Activated naive CD8-positive, alpha-beta T cell treated with anti-CD3 and anti-CD28 coated beads, Interleukin-2, amount 50 U/mL, for 24 hours (primary cell): Measurements from ENCODE around the gene MEIS2.

Experiments used
- ATAC-seq: fragments of 150-1000 bp; cut with Tn5 transposase; one replicate; pipeline ENCODE4 v1.10.0; 2021
- DNase-seq: peaks from one replicate; pipeline ENCODE4 v3.0.0; 2021
- H3K27ac Mint-ChIP-seq: one replicate; pipeline ENCODE4 v1.8.0; 2021; ENCODE audit warnings: mild to moderate bottlenecking, mixed read lengths
- H3K27me3 Mint-ChIP-seq: one replicate; pipeline ENCODE4 v1.8.0; 2021; ENCODE audit warnings: mixed read lengths
- H3K36me3 Mint-ChIP-seq: one replicate; pipeline ENCODE4 v1.8.0; 2021; ENCODE audit warnings: low read depth, mixed read lengths
- H3K4me1 Mint-ChIP-seq: one replicate; pipeline ENCODE4 v1.8.0; 2021; ENCODE audit warnings: mixed read lengths
- H3K4me3 Mint-ChIP-seq: one replicate; pipeline ENCODE4 v1.8.0; 2021; ENCODE audit warnings: mild to moderate bottlenecking, moderate library complexity, mixed read lengths
- H3K9me3 Mint-ChIP-seq: one replicate; pipeline ENCODE4 v1.8.0; 2021; ENCODE audit warnings: mixed read lengths

MEIS2 gene

DNA sequence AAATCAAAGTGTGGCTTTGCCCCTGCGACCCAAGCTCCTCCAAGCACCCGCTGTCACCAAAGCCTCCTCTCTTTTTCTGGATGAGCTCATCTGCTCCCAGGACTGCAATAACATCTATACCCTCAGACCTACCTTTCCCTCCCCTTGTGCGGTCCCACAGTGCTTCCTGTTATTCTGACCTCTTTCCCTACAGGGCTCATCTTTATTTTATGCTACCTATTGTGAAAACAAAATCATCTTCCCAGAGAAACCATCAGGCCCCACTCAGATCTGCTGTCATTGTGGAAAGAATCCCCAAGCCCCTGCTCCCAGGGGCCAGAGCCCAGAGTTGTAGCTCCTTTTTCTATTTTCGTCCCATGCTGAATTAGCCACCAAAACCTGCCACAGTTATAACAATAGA is 162.2 kb downstream of the MEIS2 start:
- Mint-ChIP-seq H3K9me3 (no peaks in the 10 kb centered on the region), H3K36me3 (no peaks in the 10 kb centered on the region), H3K4me1 (no peaks in the 10 kb centered on the region), H3K4me3 (no peak overlapping the region), H3K27ac (no peak overlapping the region), H3K27me3 (peaks cover 7% of the 10 kb centered on the region)
- DNase-seq, result no peak
- ATAC-seq, result no peak

DNA sequence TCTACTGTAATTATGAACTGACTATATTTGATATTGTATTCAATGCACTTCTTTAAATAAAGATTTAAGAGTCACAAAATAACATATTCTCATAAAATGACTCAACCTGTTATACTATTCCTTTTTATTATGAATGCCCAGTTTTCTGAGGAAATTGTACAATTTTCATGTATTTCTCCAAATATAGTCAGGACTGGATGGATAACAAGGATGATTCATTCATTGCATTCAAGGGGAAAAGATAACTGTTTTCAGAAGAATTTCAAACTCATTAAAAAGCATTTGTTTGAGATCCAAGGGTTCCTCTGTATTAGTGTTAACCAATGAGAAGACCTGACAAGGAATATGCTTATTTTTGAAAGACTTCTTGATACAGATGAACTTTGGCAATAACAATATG is 163.7 kb downstream of the MEIS2 start:
- Mint-ChIP-seq H3K27me3 (peaks cover 7% of the 10 kb centered on the region), H3K4me3 (no peak overlapping the region), H3K27ac (no peak overlapping the region), H3K36me3 (no peaks in the 10 kb centered on the region), H3K9me3 (no peaks in the 10 kb centered on the region), H3K4me1 (no peaks in the 10 kb centered on the region)
- no peak for ATAC-seq
- DNase-seq, result no peak

DNA sequence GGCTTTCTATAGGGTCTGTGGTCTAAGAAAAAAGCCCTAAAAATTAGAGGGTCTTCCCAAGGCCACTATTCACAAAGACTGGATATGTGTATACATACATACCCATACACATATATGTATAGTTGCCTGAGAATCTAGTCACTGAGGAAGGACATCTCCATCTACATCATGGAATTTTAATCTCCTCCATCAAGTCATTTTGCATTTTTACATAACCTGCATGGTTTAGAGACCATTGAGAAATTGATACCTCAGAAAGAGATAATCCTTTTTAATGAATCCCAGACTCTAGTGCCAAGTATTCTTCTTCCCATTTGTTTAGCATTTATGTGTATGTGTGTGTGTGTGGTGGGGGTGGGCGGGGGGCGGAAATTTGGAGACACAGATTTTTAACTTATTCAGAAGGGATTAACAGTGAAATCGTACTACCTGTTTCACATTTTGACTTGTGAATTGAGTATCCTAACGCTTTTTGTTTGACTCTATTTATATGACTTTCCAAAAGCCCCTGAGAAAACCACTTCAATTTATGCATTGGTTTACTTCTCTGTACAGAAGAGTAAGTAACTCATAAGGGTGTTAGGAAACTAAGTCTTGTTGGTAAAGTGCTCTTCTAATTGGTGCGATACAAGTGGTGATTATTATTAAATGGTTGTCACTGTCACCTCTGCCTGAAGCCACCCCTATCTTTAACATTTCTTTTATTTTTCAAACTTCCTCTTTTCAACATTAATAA is 166.9 kb downstream of the MEIS2 start:
- H3K36me3 Mint-ChIP-seq, result no peaks in the 10 kb centered on the region
- H3K27ac Mint-ChIP-seq, result no peak overlapping the region
- no peak overlapping the region for H3K4me3 Mint-ChIP-seq
- DNase-seq (no peak), ATAC-seq (no peak)
- H3K27me3 Mint-ChIP-seq, result no peaks in the 10 kb centered on the region
- no peaks in the 10 kb centered on the region for H3K4me1 Mint-ChIP-seq
- H3K9me3 Mint-ChIP-seq, result peaks cover 7% of the 10 kb centered on the region

DNA sequence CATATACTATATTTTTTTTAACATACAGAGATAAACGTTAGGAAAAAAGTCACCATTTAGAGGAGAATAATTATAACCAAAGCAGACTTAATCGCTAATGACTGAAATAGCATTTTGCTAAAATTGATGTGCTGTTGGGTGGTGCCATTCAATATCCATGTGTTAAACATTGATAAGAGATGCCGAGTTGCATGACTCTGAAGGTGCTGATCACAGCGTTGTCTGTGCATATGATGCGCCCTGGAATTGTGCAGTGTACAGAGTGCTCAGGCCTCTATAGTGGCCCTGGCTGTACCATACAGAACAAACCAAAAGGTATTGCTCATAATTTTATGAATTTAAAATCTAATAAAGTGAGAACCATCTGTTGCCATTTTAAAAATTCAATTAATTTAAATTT is 168.3 kb downstream of the MEIS2 start:
- no peaks in the 10 kb centered on the region for H3K36me3 Mint-ChIP-seq
- peaks cover 10% of the 10 kb centered on the region for H3K9me3 Mint-ChIP-seq
- H3K4me3 Mint-ChIP-seq, result no peak overlapping the region
- H3K4me1 Mint-ChIP-seq, result no peaks in the 10 kb centered on the region
- H3K27ac Mint-ChIP-seq, result no peak overlapping the region
- ATAC-seq (no peak), DNase-seq (no peak)
- H3K27me3 Mint-ChIP-seq, result peaks cover 2% of the 10 kb centered on the region

DNA sequence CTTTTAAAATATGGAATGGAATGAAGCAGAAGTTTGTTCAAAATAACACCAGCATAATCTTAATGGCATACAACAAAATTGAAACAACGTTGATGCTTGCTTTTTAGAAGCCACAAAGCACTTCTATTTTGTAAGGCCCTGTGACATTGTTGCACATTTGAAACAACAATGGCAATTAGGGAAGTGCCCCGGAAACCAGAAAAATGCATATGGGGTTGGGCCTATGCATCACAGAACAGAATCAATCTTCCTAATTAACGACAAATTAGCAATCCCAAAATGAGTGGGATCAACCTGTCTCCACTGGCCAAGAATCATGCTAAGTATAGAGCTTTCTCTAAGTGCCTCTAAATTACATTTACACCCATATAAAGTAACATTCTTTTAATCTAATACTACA is 168.9 kb downstream of the MEIS2 start:
- no peak overlapping the region for H3K27ac Mint-ChIP-seq
- H3K4me3 Mint-ChIP-seq, result no peak overlapping the region
- no peak for ATAC-seq
- no peaks in the 10 kb centered on the region for H3K36me3 Mint-ChIP-seq
- H3K27me3 Mint-ChIP-seq, result peaks cover 4% of the 10 kb centered on the region
- DNase-seq, result no peak
- peaks cover 10% of the 10 kb centered on the region for H3K9me3 Mint-ChIP-seq
- no peaks in the 10 kb centered on the region for H3K4me1 Mint-ChIP-seq

DNA sequence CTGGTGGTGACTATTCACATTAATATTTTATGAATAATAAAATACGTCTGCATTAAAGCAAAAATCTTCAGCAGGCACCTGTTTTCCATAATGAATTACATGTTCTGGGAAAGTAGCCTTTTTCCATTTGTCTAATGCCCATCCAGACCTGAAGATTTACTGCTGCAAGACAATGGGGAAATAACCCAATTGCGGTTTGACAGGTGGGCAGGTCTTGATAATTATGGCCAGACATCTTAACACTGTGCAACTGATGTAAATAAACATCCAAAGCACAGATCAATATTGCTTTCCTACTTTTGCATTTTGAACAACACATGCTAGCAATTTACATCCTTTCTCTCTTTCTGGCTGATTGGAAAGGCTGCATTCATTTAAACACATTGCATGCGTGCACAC is 173.9 kb downstream of the MEIS2 start:
- Mint-ChIP-seq H3K9me3 (peaks cover 10% of the 10 kb centered on the region), H3K36me3 (no peaks in the 10 kb centered on the region), H3K27ac (no peak overlapping the region), H3K4me1 (no peaks in the 10 kb centered on the region), H3K27me3 (peaks cover 4% of the 10 kb centered on the region), H3K4me3 (no peak overlapping the region)
- no peak for DNase-seq
- no peak for ATAC-seq

DNA sequence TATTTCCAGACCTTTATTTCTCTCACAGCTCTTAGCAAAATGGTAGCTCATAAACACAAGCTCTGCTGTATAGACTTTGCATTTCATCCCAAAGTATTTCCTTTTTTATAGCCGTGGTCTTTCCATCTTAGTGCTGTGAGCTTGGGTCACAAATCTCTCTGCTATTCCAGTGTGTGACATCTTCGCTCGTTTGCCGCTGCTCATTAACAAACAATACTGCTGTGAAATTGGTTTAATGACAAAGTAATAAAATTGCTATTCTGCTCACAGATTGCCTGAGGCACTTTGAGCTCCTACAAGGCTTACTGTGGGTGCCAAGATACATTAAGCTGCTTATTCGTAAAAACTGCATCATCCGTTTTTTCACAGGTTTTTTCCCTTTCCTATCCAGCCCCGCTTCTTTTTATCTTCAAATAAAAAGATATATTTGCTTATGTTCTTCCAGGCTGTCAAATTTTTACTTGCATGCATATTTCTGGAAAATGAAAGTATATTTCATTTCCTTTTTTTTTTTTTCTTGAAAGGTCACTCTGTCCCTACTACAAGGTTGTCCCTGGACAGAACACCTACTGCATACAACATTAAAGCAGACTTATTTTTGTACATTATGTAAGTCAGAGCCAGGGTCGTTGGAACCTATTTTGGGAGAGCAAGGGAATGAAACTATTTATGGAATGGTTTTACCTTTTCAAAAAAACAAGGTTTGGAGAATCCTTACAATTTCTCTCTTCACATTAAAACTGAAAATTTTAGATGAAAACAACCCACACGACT is 174.5 kb downstream of the MEIS2 start:
- no peaks in the 10 kb centered on the region for H3K36me3 Mint-ChIP-seq
- H3K27me3 Mint-ChIP-seq, result peaks cover 4% of the 10 kb centered on the region
- H3K27ac Mint-ChIP-seq, result no peak overlapping the region
- DNase-seq (no peak), ATAC-seq (no peak)
- no peak overlapping the region for H3K4me3 Mint-ChIP-seq
- peaks cover 10% of the 10 kb centered on the region for H3K9me3 Mint-ChIP-seq
- H3K4me1 Mint-ChIP-seq, result no peaks in the 10 kb centered on the region

DNA sequence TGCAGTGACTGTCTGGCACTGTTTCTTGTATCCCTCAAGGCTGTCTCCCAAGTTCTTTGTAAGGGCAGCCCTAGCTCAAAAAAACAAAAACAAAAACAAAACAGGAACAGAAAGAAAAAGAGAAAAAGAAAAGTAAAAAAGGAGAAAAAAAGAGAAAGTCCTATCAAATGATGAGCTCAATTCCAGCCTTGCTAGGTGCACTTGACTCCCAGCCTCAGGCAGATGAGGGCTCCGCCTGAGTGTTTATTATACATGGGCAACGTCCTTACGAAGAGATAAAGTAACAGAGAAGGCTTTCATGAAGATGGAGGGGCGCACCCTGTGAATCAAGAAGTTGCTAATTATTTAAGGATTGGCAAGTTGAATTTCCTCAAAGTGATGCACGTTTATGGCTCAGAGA is 175.3 kb downstream of the MEIS2 start:
- Mint-ChIP-seq H3K4me1 (no peaks in the 10 kb centered on the region), H3K27ac (no peak overlapping the region), H3K4me3 (no peak overlapping the region), H3K36me3 (no peaks in the 10 kb centered on the region), H3K9me3 (peaks cover 10% of the 10 kb centered on the region), H3K27me3 (peaks cover 4% of the 10 kb centered on the region)
- DNase-seq, result no peak
- no peak for ATAC-seq

DNA sequence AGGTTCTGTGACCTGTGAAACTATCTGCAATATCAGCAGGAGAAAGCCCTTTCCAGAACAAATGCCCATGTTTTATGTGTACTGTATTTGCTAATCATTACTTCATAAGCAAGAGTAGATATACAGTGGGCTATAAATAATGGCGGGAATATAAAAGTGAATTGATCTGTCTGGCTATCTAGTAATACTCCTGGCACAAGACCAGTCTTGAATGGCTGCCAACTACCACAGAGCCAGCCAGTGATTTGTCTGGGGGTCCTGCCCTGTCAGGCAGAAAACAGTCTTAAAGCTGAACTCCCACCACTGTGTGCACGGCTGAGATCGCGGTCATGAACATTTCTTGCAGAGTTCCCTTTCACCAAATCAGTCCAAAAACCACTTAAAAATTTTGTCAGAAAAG is 176.3 kb downstream of the MEIS2 start:
- DNase-seq, result no peak
- Mint-ChIP-seq H3K27me3 (peaks cover 4% of the 10 kb centered on the region), H3K27ac (no peak overlapping the region), H3K9me3 (peaks cover 7% of the 10 kb centered on the region), H3K4me1 (no peaks in the 10 kb centered on the region), H3K36me3 (no peaks in the 10 kb centered on the region), H3K4me3 (no peak overlapping the region)
- ATAC-seq, result no peak

DNA sequence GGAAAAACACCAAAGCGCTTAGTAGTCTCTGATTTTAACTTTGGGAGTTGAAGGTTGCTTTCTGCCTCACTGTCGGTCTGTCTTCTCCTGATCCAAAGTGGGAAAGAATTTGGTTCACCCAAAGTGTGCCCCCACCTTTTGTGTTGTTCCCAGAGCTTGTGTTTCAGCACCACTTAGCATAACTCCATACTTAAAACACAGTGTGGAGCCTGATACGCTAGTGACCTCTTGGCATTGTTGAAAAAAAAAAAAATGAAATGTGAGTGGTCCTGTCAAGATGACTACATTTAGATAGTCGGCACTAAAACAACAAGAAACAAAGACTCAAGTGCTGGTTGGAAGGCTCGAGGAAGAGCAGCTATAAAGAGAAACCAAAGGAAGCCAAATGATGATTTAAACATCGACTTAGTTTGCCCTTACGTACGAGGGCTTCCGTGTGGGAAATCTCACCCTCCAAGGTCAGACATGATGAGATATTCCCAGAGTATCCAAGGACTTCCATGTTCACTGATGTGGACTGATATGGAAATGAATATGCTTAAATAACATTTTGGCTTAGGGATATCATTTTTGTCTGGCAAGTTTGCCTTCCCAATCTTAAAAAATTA is 178.8 kb downstream of the MEIS2 start:
- Mint-ChIP-seq H3K4me1 (no peaks in the 10 kb centered on the region), H3K36me3 (no peaks in the 10 kb centered on the region), H3K9me3 (no peaks in the 10 kb centered on the region), H3K27ac (no peak overlapping the region), H3K27me3 (no peaks in the 10 kb centered on the region), H3K4me3 (no peak overlapping the region)
- DNase-seq, result no peak
- ATAC-seq, result no peak

DNA sequence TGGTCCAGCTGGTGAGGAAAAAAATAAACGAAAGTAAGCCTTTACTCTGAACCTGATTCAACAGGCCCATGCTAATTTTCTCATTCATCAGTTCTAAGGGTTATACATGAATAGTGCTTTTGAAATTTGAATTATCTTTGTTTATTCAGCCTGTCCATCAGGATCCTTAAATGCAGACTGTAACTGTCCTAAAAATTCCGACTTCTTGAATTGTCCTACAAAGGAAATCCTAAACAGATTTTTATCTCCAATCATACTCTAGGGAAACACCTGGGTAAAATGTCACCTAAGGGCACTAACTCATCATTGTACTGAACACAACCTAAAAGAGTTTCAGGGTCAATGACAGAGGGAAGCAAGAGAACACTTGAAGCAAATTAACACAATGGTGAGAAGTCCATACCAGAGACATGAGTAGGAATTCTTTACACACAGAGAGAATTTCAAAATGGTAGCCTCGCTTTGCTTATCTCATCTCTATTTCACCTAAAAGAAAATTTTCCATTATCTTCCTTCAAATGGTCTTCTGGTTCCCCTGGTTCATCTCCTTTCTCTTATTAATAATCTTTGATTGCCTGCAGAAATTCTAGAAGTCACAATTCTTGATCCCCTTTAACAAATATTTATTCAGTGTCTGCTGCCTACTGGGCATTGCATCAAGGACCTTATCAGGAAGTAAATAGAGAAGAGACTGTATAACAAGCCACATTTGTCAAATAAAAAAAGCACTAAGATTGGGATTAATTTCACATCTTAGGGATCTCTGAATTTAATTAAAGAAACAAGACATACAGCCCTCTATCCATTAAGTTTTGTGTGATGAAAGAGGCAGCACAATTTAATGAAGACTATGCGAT is 182.7 kb downstream of the MEIS2 start:
- no peak for ATAC-seq
- Mint-ChIP-seq H3K9me3 (no peaks in the 10 kb centered on the region), H3K4me3 (no peak overlapping the region), H3K36me3 (no peaks in the 10 kb centered on the region), H3K27ac (no peak overlapping the region), H3K27me3 (no peaks in the 10 kb centered on the region), H3K4me1 (no peaks in the 10 kb centered on the region)
- DNase-seq, result no peak

DNA sequence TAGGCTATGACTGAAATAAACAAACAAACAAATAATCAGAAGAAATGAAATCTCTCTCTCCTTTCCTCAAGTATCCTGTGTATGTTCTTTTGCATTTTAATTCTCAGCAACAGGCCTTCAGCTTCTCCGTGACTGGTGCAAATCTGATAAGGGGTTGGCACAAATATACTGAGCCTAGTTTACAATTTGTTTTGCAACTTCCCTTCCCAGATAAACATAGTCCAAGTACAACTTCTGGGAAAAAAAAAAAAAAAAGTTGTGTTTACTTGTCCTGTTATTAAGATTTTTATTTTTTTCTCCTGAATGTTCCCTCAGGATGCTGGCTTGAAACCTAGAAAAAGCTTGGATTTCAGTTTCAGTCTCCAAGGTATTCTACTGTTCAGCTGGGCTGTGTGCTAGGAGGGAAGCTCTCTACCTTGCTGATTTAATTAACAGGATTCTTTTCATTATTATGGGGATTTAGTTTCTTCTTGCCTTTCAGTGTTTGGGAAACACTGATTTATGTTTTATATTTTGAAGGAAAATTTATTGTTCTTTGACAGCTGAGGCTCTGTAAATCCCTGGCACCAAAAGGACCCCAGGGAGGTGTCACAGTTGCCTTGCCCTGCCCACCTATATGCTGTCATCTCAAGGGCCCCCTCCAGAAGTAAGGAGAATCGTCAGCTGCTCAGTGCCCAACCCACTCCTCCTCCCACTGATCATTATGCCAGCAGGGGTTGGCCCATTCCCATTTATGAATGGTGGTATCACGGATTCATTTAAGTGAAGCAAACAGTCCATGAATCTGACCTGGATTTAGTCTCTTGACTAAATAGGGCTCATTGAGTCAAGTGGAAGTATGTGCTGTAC is 185.2 kb downstream of the MEIS2 start:
- H3K27ac Mint-ChIP-seq, result no peak overlapping the region
- no peaks in the 10 kb centered on the region for H3K27me3 Mint-ChIP-seq
- DNase-seq (no peak), ATAC-seq (no peak)
- no peaks in the 10 kb centered on the region for H3K9me3 Mint-ChIP-seq
- no peaks in the 10 kb centered on the region for H3K36me3 Mint-ChIP-seq
- no peaks in the 10 kb centered on the region for H3K4me1 Mint-ChIP-seq
- H3K4me3 Mint-ChIP-seq, result no peak overlapping the region

DNA sequence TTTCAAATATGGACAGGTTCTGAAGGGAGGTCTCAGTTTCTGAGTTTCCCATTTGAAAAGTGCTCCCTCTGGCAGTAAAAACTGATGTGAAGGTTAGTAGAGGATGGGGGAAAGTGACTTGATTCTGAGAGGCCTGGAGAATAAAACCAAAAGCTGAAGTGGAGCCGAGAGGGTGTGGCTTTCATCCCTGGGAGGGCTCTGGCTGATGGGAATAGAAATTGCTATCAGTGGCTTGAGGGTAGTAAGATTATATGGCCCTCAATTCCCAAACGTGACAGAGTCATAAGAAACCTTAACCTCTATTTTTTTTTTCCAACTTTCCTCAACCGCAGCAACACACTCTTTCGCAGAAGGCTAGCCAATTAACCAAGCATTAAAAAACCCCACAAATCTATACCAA is 185.9 kb downstream of the MEIS2 start:
- H3K27ac Mint-ChIP-seq, result no peak overlapping the region
- no peak for ATAC-seq
- no peaks in the 10 kb centered on the region for H3K9me3 Mint-ChIP-seq

DNA sequence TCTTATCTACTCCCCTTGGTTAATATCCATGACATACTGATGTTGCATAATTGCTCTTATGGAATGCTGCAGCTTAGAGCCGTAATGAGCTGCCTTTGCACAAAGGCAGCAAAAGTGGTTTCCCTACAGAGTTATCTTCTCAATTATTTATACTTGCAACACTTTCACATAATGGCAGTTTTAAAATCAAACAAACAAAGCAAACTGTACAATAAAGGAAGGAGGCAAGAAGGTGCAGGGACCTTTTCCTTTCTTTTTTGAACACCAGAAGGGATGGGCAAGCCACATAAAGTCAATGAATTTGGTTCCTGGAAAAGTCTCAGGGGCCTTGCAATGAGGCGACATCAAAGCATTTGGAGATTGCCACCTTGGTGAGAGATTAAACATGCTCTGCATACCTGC is 188.0 kb downstream of the MEIS2 start:
- no peaks in the 10 kb centered on the region for H3K36me3 Mint-ChIP-seq
- no peaks in the 10 kb centered on the region for H3K4me1 Mint-ChIP-seq
- no peak overlapping the region for H3K27ac Mint-ChIP-seq
- ATAC-seq (no peak), DNase-seq (no peak)
- no peaks in the 10 kb centered on the region for H3K9me3 Mint-ChIP-seq
- H3K4me3 Mint-ChIP-seq, result no peak overlapping the region
- no peaks in the 10 kb centered on the region for H3K27me3 Mint-ChIP-seq

More for the DNA sequence above, 185.9 kb downstream of the MEIS2 start:
- DNase-seq, result no peak
- no peak overlapping the region for H3K4me3 Mint-ChIP-seq
- no peaks in the 10 kb centered on the region for H3K36me3 Mint-ChIP-seq
- no peaks in the 10 kb centered on the region for H3K27me3 Mint-ChIP-seq
- H3K4me1 Mint-ChIP-seq, result no peaks in the 10 kb centered on the region
